GM12801 (cell line): ENCODE results near the gene NR2F2.

Experiments used
- CTCF ChIP-seq: IDR thresholded peaks from one replicate; pipeline ENCODE4 v1.5.1; 2011; ENCODE audit warnings: control low read depth; ENCODE audit not compliant: insufficient read length; ENCODE audit errors: extremely low read depth

Gene NR2F2

DNA sequence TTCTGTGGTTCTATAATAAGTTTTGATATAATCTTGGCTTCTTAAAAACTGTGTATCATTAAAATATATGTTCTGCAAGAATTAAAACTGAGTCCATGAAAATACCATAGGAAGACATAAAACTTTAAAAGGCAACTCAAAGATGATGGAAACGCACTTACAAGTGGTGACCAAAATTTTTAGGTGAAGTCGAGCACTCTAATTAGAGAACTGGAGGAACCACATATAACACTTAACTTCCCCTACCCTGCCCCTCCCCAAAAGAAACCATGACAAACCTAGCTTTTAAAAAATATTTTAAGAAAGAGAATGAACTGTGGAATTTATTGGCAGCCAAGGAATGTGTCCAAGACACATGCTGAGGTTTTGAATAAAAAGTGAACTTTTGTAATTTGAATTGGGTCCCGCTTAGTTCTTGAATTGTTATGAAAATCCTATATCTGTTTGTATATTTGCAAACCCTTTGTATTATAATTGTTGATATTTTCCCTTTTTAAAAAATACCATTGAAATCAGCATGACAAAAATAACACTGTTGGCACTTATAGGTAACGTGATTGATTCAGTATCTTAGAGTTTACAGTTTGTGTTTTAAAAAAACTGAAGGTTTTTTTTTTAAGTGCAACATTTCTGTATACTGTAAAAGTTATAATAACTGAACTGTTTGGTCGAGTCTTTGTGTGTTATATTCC is 7.7 kb downstream of the NR2F2 start:
- TF ChIP-seq CTCF, result no peak

DNA sequence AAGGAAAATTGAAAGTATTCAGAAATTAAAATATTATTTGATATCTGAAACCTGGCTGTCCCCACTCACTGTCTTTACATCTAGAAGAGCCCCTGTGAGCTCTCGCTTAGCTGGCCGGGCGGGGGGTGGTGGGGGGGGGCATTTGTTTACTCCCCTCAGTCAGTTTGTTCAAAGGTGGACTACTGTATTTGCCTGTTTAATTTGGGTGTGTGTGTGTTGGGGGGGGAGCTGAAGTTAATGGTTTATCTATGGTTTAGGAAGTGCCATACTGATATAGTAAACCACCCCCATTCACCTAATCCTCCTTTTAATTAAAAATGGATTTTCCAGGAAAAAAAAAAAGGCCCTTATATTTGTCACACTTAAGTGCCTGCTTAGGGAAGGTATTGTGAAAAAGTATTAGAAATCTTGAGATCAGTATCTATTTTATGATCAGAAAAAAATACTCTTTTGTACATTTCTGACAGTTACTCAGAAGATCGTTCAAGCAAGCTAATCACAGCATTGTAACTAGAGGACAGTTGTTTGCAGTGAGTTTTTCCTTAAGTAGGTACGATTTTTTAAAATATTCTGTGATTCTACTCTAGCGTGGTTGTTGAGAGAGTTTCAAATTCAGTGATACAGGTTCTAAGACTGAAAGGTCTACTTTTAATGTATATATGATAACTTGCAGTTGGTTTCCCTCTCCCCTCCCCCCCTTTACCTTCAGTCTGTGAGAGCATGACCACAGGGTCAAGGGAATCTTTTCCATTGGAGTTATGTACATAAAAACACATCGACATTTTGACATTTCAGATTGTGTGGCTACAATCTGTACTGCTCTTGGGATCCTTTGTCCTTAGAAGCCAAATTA is 8.5 kb downstream of the NR2F2 start:
- no peak for TF ChIP-seq CTCF

GRCh38 chr15:96339619-96340347 is 9.3 kb downstream of the NR2F2 start:
- TF ChIP-seq CTCF, result no peak

GRCh38 chr15:96340348-96340597 is 9.8 kb downstream of the NR2F2 start:
- no peak for TF ChIP-seq CTCF

DNA sequence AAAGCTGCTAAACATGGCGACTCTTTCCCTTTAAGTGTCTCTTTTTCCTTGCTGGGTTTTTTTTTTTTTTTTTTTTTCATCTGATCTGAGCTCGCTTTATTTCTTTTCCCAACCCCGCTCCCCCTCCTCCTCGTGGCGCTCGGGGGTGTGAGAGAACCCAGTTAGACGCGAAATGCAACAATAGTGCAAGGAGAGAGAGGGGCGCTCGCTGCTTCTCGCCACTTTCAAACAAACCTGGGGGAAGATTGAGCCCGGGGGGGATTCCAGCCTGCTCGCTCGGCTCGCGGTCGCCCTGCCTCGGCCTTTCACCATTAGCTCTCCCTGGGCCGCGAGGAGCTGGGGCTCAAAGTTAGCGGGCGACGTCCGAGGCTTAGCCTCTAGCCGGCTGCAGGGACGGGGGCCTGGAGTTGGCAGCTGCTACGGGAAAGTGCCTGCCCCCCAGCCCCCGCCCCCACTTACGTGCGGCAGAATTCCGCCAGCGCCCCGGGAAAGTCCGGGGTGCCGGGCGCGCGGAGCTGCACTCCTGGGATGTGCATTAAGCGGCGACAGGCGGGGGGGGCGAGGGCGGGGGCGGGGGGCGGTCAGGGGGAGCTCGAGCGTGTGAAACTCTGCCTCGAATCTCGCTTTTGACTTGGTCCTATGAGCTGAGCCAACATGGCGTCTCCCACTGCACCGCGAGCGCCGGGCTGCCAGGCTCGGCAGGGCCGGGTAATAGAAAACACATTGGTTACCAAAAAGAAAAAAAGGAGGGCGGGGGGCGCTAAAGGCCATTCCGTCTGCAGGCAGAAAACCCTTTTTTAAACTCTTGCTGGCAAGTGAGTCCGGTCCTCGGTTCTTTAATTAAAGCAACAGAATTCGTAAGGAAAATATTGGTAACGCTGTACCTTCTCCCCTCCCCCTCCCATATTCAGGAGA is 10.4 kb downstream of the NR2F2 start:
- TF ChIP-seq CTCF, result no peak

DNA sequence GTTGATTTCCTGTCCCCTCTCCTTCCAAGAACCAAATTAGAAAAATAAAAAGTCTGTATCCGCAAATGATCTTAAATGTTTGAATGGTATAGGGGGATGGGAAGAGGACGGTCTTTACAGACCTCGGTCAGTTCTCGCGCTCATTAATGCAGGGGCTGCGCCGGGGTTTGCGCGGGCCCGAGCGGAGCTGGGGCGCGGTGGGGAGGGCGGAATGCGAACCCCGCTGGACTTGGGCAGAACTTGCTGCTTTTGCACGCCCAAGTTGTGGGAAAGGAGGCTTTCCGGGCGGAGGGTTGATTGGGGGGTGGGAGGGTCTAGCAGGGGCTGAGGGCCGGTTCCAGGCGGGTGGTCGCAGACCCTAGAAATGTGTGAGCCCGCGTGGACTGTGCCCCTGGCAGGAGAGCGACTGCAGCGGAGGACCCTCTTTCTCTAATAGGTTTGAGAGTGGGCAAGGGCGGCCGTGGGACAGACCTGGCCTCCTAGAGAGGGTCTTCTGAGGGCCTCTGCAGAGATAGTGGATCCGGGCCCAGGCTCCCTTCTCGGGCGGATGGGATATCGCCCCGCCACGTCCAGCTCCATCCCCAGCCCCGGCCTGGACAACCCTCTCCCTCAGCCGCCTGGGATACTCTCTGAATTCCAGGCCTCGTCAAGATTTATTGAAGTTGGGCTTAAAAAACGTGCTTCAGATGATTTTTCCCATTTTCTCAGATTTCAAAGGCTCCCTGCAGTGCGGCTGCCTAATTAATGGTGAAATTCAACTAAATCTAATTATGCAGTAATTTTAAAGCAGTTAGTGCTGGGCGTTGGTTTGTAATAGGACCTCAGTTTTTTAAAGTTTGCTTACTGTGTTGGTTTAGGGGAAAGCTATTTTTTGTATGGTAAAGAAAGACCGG is 11.3 kb downstream of the NR2F2 start:
- no peak for TF ChIP-seq CTCF
